ENCODE results near the gene GASK1A.

GASK1A gene

DNA sequence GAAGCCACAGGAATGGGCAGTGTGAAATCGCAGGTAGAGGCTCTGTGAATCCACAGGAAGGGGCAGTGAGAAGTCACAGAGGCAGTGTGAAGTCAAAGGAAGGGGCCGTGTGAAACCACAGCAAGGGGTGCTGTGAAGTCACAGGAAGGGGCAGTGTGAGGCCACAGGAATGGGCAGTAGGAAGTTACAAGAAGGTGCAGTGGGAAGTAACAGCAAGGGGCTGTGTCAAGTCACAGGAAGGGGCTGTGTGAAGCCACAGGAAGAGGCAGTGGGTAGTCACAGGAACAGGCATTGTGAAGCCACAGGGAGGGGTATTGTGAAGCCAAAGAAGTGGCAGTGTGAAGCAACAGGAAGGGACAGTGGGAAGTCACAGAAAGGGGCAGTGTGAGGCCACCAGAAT lies 34.1 kb downstream of the GASK1A start:
- DNase-seq (ENCODE audit: low read depth, low spot score), result no peak

DNA sequence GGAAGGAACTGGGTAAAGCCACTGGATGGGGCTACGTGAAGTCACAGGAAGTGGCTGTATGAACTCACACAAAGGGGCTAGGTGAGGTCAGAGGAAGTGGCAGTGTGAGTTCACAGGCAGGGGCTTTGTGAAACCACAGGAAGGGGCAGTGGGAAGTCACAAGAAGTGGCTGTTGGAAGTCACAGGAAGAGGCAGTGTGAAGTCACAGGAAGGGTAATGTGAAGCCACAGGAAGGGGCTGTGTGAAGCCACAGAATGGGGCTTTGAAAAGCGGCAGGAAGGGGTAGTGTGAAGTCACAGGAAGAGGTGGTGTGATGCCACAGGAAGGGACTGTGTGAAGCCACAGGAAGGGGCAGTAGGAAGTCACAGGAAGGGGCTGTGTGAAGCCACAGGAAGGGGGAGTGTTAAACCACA lies 34.6 kb downstream of the GASK1A start:
- DNase-seq (ENCODE audit: low read depth, low spot score), result no peak

DNA sequence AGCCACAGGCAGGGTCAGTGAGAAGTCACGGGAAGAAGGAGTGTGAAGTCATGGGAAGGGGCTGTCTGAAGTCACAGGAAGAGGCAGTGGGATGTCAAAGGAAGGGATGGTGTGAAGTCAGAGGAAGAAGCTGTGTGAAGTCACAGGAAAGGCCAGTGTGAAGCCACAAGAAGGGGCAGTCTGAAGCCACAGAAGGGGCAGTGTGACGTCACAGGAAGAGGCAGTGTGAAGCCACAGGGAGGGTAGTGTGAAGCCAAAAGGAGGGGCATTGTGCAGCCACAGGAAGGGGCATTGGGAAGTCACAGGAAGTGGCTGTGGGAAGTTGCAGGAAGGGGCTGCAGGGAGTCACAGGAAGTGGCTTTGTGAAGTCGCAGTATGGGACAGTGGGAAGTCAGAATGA lies 35.1 kb downstream of the GASK1A start:
- DNase-seq (ENCODE audit: low read depth, low spot score), result no peak

DNA sequence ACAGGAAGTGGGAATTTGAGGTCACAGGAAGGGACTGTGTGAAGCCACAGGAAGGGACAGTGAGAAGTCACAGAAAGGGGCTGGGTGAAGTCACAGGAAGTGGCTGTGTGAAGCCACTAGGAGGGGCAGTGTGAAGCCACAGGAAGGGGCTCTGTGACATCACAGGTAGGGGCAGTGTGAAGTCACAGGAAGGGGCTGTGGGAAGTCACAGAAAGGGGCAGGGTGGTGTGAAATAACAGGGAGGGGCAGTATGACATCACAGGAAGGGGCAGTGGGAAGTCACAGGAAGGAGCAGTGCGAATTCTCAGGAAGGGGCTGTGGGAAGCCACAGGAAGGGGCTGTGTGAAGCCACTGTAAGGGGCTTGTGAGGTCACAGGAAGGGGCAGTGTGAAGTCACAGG lies 35.8 kb downstream of the GASK1A start:
- no peak for DNase-seq (ENCODE audit: low read depth, low spot score)

DNA sequence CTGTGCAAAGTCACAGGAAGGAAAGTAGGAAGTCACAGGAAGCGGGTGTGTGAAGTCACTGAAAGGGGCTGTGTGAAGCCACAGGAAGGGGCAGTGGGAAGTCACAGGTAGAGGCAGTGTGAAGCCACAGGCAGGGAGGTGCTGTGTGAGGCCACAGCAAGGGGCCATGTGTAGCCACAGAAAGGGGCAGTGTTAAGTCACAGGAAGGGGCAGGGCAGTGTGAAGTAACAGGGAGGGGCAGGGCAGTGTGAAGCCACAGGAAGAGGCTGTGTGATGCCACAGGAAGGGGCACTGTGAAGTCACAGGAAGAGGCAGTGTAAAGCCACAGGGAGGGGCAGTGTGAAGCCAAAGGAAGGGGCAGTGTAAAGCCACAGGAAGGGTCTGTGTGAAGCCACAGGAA lies 36.5 kb downstream of the GASK1A start:
- DNase-seq (ENCODE audit: low read depth, low spot score), result no peak

DNA sequence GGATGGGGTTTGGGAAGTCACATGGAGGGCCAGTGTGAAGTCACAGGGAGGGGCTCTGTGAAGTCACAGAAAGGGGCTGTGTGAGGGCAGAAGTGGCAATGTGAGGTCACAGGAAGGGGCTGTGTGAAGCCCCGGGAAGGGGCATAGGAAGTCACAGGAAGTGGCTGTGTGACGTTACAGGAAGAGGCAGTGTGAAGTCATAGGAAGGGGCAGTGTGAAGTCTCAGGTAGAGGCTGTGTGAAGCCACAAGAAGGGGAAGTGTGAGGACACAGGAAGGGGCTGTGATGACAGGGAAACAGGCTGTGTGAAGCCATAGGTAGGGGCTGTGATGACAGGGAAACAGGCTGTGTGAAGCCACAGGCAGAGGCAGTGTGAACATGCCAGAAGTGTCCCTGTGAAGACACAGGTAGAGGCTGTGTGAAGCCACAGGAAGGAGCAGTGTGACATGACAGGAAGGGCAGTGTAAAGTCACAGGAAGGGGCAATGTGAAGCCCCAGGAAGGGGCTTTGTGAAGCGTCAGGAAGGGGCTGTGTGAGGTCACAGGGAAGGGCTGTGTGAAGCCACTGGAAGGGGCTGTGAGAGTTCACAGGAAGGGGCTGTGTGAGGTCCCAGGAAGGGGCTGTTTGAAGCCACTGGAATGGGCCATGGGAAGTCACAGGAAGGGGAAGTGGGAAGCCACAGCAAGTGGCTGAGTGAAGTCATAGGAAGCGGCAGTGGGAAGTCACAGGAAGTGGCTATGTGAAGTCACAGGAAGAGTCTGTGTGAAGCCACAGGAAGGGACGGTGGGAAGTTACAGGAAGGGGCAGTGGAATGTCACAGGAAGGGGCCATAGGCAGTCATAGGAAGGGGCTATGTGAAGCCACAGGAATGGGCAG lies 37.1 kb downstream of the GASK1A start:
- DNase-seq (ENCODE audit: low read depth, low spot score), result no peak

DNA sequence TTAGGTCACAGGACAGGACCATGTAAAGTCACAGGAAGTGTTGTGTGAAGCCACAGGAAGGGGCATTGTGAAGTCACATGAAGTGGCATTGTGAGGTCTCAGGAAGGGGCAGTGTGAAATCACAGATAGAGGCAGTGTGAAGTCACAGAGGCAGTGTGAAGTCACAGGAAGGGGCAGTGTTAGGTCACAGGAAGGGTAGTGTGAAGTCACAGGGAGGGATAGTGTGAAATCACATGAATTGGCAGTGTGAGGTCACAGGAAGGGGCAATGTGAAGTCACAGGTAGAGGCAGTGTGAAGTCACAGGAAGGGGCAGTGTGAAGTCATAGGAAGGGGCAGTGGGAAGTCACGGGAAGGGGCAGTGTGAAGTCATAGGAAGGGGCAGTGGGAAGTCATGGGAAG lies 37.9 kb downstream of the GASK1A start:
- DNase-seq (ENCODE audit: low read depth, low spot score), result no peak

DNA sequence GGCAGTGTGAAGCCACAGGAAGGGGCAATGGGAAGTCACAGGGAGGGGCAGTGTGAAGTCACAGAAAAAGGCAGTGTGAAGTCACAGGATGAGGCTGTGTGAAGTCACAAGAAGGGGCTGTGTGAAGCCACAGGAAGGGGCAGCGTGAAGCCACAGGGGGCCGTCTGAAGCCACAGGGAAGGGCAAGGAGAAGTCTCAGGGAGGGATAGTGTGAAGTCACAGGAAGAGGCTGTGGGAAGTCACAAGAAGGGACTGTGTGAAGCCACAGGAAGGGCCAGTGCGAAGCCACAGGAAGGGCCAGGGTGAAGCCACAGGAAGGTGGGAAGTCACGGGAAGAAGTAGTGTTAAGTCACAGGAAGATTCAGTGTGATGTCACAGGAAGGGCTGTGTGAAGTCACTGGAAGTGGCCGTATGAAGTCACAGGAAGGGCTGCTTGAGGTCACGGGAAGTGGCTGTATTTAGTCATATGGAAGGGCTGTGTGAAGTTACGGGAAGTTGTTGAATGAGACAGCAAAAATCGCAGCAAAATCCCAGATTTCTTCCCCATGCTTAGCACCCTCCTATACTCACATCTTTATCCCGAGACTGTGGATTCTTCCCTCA lies 38.6 kb downstream of the GASK1A start:
- no peak for DNase-seq (ENCODE audit: low read depth, low spot score)

DNA sequence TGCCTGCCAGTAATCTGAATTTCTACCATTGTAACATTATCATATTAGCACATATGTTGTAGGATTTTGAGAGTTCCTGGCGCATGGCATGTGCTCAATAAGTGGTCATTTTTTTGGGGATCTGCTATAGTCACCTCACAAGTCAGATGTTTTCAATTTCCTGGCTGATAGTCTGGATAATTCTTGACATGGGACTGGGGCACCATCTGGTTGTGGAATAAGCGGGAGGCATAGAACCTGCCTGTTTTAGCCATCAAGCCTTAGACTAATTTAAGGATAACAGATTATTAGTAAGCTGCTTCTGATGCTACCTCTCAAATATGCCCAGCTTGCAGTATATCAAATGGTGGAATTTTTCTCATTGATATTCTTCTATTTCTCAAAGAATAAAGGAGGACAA lies 39.1 kb downstream of the GASK1A start:
- no peak for DNase-seq (ENCODE audit: low read depth, low spot score)

DNA sequence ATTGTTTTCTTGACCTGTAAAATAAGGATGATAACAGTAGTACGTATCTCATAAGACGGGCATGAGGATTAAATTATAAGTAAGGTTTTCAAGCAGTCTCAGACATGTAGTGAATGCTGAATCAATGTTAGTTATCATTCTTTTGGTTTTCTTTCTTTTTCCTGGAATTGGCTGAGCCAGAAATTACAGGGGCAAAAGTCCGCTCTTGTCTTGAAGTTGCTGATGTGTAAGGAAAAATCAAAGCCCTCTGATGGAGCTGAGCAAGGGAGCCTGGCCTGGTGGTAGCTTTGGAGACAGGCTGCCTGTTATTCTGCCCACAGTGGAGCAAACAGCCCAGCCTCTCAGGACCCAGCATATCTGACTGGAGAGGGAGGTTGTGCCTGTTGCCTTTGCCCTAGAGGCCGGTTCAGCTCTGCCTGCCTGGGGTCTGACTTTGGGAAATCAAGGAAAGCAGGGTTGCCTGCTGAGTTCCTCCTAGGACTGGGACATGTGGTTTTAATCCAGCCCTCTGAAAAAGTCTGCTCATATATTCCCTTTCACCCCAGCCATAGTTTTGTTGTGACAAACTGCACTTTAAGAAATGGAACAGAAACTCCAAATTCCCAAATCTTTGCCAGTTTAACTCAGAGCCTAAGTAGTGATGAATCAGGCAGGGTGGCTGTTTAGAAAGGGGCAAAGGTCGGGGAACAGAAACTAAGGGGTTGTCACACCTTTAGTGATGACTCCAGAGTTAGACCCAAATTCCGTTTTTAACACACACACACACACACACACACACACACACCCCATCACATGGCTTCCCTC lies 40.1 kb downstream of the GASK1A start:
- no peak for DNase-seq (ENCODE audit: low read depth, low spot score)

DNA sequence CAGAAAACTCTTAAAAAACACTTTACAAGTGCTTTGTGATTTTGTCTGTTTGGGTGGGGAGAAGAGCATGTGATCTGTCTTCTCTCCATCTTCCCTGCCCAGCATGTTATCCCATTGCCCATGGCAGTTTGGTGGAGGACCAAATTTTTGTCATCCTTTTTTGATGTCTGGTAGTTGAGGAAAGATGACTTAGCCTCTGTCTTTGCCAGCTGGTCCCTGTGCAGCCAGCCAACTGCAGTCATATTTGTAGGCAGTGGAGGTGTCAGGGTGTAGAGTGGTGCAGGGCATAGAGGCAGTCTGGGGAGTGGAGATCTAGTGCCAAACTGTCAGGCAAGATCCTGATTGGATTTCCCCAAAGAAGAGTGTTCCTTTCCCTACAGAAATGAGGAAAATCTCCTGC lies 40.7 kb downstream of the GASK1A start:
- no peak for DNase-seq (ENCODE audit: low read depth, low spot score)

DNA sequence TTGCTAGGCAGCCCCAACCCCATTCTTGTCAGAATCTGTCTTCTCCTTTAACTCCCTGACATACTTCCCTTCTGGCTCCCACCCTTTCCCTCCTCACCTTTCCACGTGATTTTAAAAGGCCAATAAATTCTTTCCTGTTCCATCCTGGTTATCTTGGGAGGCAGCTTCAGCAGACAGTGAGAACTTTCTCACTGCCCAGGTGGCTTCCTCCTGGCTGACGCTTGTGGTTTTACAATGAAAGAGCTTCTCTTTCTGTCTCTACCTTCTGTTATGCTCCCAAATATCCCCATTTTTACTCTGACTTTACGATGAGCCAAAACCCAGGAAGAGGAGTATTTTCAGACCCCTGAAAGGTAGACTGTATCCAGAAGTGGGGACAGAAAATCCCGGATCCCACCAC lies 42.1 kb downstream of the GASK1A start:
- DNase-seq (ENCODE audit: low read depth, low spot score), result no peak

DNA sequence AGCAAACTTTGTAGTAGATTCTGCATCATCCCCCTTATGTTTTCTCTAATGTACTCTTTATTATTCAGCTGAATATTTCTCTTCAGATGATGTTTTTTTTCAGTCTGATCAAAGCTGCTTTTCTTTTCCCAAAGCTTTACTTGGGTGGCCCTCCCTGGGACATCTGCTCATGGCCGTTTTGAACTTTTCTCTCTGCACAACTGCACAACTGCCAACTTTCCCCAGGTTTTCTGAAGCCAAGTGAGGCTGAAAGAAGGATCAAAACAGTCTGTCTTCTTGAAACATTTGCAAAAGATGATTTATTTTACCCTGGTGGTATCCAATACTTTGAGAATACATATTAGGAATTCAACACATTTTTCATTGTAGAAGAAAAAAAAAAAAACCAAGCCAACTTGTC lies 43.0 kb downstream of the GASK1A start:
- DNase-seq (ENCODE audit: low read depth, low spot score), result no peak

DNA sequence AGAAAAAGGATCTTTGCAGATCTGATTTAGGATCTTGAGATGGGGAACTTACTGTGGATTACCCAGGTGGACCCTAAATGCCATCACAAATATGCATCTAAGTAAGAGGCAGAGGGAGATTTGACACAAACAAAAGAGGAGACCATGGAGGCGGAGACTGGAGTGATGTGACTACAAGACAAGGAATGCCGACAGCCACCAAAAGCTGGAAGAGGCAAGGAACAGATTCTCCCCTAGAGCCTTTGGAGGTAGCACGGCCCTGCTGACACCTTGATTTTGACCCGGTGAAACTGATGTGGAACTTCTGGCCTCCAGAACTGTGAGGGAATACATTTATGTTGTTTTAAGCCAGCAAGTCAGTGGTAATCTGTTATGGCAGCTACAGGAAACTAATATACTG lies 44.0 kb downstream of the GASK1A start:
- DNase-seq (ENCODE audit: low read depth, low spot score), result peak; percentile 12

DNA sequence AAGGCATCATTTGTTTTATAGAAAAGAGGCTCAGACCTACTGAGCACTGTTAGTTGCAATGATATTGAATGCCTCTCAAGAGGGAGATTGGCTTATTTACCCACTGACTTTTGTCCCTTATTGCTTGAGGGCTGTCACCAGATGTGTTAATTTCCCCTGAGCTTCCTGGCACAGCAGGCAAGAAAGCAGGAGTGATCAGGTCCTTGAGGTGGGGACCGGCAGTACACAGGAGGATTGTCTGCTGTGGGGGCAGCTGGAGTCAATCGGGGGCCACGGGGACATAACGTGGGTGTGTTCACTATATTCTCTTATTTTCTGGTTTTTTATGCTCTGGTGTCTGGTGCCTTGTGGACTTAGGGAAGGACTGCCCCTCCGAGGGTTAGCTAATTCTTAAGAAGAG lies 44.6 kb downstream of the GASK1A start:
- no peak for DNase-seq (ENCODE audit: low read depth, low spot score)

DNA sequence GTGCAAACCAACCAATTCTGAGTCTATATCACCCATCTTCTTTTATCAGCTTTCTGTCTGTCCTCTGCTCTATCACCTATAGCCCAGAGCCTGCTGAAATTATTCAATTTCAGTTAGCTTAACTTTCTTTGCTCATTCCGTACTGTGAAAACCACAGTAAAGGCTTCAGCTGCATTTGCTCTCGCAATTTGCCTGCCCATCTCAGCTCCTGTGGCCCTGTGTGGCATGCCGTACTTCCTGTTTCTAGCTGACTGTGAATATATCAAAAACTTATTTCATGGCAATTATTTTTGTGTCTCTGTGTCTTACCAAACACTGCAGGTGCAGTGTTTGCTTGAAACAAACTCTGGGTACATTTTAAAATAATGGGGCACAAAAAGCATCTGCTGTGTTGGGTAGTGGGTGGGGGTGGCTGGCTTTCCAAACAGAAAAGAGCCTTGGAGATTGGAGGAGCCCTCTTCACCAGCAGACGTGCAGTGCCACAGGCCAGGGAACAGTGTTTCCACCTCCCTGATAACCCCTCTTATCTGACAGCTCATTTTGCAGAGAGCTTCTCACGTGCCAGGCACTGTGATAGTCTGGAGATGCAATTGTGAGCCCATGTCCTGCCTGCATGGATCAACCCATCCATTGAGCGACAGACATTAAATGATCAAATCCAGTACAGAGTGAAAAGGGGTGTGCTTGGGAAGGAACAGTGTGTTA lies 45.2 kb downstream of the GASK1A start:
- DNase-seq (ENCODE audit: low read depth, low spot score), result no peak

DNA sequence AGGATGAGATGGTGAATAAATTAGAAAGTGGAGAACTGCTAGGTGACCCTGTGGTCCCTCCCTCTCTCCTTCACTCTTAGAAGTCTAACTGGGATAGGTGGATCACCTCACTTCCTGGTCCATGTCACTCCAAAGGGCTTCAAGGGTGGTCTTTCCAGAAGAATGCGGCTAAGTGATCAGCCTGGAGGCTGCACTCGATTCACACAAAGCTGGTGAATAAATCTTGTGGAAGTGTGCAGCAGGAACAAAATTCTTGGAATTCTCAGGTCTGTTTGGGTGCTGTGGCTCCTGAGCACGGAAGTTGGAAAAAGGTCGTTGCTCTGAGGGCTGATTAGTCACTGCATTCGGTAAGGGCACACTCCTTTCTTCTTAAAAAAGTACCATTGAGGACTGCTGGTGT lies 46.3 kb downstream of the GASK1A start:
- peak; percentile 84 for DNase-seq (ENCODE audit: low read depth, low spot score)

DNA sequence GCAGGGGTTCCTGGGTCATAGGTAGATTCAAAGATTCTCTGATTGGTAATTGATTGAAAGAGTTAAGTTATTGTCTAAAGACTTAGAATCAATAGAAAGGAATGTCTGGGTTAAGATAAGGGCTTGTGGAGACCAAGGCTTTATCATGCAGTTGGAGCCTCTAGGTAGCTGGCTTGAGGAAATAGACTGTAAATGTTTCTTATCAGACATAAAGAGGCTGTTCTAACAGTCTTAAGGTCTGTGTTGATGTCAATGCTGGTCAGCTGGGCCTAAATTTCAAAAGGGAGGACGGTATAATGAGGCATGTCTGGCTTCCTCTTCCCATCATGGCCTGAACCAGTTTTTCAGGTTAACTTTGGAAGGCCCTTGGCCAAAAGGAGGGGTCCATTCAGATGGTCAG lies 48.9 kb downstream of the GASK1A start:
- DNase-seq (ENCODE audit: low read depth, low spot score), result peak; percentile 15

DNA sequence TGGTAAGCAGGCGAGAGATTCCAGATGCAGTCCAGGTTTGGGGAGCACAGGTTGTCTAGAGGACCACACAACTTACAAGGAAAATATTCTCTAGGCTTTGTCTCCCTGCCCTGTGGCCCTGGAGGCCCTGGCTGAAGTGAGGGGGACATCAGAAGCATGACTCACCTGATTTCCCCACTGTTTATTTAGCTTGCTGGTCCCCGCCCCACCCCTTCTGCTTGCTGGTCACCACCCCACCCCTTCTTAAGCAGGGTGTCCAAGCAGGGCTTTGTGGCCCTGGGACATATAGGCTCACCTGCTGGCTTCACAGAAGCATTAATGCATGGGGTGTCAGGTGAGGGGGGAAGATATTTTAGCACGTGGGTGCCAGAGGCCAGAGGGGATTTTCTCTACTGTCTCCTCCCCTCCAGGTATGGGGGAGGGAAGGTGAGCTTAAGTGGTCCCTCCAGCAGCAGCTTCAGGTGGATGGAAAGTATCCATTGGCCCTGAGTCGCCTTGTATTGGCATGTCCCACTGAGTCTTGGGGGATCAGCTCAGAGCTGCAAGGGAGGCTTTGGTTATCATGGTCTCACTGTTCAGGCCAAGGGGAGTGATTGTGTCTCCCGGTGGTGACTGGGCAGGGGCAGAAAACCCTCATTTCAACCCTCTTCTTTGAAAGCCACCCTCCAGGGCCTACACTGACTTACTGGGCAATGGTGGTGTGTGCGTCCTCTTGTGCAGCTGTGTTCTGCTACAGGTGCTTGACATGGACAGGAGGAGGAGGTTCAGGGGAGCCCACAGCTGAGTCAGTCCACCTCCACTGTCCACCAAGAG lies 49.8 kb downstream of the GASK1A start:
- no peak for DNase-seq (ENCODE audit: low read depth, low spot score)

DNA sequence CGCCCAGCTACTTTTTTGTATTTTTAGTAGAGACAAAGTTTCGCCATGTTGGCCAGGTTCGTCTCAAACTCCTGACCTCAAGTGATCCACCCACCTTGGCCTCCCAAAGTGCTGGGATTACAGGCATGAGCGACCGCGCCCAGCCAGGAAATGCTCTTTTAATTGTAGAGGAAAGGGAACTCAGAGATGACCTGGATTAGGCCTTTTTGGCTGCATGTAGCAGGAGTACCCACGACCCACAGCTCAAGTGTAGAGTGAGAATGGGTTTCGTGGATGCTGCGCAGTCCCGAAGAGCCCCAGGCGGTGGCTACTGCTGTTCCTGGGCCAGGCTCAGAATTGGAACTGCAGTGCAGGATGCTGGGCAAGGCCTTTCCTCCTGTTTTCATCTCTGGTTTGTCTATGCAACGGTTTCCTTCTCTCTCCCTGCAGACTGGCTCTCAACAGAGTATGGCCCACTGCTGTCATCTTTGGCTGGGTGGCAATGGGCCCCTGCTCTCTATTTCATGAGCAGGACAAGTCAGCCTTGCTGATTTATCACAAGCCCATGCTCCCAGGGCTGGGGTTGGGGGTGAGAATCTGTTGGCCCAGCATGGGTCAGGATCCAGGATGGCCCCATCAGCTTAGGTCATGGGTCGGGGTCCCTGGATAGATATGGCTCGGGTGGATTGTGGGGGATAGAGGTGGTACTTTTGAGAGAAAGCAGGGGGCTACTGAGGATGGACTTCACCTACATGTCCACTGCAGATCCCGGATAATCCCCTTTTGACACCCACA lies 51.2 kb downstream of the GASK1A start:
- no peak for DNase-seq (ENCODE audit: low read depth, low spot score)

All from ELF-1 (cell line).